ENCODE results near the gene SENP3. TPM values are rescaled to one million over a fixed set of nuclear protein-coding genes. Genes with fewer than 3 reads are reported as not detected.

Gene SENP3
- total and polyA plus RNA-seq, 2 of the 13 experiments (the other 11 are each of a cell fraction or from before 2014, with no cell fraction given), result 55.8 to 75.4 TPM

DNA sequence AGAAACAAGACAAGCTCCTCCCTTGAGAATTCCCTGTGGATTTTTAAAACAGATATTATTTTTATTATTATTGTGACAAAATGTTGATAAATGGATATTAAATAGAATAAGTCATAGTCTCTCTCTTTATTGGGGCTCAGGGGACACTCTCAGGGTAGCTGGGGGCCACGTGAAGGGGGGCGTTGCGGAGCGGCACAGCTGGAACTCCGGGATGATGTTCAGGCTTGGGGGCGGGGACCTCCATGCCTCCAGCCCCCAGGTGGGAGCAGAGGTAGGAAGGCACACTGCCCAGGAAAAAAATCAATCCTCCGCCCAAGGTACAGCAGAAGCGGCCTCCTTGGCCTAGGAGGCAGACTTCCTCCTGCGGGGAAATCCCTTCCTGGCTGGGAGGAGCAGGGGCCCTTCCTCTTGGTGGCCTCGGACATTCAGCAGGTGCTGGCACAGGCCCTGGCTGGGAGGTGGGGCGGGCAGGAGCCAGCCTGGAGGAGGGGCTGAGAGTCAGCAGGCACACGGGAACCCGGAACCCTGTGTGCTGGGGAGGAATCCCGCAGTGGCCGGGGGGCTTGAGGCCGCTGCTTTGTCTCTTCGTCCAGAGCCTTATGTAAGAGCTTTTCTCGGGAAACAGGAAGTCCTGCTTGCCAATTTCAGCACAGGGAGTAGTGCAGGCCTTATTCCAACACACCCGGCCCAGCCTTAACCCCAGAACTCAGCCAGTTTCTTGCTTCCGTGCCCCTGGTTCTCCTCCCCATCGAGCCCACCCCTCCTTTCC is 3.8 kb upstream of the SENP3 start (continued):
- TF ChIP-seq ZBTB38 (CRISPR knock-in tag; IDR thresholded peaks at IDR 0.05) (no peak), ZNF546 (CRISPR knock-in tag; conservative IDR thresholded peaks at IDR 0.05) (no peak), RORA (CRISPR knock-in tag; IDR thresholded peaks at IDR 0.05) (no peak), TERF1 (CRISPR knock-in tag; IDR thresholded peaks at IDR 0.05) (no peak), GTF3A (CRISPR knock-in tag; conservative IDR thresholded peaks at IDR 0.05) (no peak), U2AF2 (IDR thresholded peaks at IDR 0.05; ENCODE audit: low read depth, low read length) (no peak), YEATS2 (CRISPR knock-in tag; IDR thresholded peaks at IDR 0.05; ENCODE audit: borderline replicate concordance) (no peak), ZSCAN29 (CRISPR knock-in tag; conservative IDR thresholded peaks at IDR 0.05) (no peak), KDM5B (CRISPR knock-in tag; IDR thresholded peaks at IDR 0.05; ENCODE audit: borderline replicate concordance) (peak; percentile 56; the same call in 1 of the 2 replicates), NR2F6 (IDR thresholded peaks at IDR 0.05) (no peak), NR2F6 (CRISPR knock-in tag; IDR thresholded peaks at IDR 0.05) (no peak), JUNB (CRISPR knock-in tag; IDR thresholded peaks at IDR 0.05; ENCODE audit: borderline replicate concordance) (no peak), ZNF597 (CRISPR knock-in tag; IDR thresholded peaks at IDR 0.05) (no peak), ATF1 (CRISPR knock-in tag; IDR thresholded peaks at IDR 0.05) (0 out of 2 replicates have a peak, but pooled peaks have one; percentile 12), ZBTB10 (CRISPR knock-in tag; IDR thresholded peaks at IDR 0.05; ENCODE audit: borderline replicate concordance) (no peak)
- TF ChIP-seq, protein P1, sequence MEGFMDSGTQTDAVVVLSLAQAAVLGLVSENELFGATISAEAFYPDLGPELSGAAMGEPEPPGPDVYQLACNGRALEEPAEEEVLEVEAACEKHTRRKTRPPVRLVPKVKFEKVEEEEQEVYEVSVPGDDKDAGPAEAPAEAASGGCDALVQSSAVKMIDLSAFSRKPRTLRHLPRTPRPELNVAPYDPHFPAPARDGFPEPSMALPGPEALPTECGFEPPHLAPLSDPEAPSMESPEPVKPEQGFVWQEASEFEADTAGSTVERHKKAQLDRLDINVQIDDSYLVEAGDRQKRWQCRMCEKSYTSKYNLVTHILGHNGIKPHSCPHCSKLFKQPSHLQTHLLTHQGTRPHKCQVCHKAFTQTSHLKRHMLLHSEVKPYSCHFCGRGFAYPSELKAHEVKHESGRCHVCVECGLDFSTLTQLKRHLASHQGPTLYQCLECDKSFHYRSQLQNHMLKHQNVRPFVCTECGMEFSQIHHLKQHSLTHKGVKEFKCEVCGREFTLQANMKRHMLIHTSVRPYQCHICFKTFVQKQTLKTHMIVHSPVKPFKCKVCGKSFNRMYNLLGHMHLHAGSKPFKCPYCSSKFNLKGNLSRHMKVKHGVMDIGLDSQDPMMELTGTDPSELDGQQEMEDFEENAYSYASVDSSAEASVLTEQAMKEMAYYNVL (CRISPR knock-in tag; IDR thresholded peaks at IDR 0.05; ENCODE audit: borderline replicate concordance), result no peak; the same call in 1 of the 2 replicates
- TF ChIP-seq, protein P2, sequence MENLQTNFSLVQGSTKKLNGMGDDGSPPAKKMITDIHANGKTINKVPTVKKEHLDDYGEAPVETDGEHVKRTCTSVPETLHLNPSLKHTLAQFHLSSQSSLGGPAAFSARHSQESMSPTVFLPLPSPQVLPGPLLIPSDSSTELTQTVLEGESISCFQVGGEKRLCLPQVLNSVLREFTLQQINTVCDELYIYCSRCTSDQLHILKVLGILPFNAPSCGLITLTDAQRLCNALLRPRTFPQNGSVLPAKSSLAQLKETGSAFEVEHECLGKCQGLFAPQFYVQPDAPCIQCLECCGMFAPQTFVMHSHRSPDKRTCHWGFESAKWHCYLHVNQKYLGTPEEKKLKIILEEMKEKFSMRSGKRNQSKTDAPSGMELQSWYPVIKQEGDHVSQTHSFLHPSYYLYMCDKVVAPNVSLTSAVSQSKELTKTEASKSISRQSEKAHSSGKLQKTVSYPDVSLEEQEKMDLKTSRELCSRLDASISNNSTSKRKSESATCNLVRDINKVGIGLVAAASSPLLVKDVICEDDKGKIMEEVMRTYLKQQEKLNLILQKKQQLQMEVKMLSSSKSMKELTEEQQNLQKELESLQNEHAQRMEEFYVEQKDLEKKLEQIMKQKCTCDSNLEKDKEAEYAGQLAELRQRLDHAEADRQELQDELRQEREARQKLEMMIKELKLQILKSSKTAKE (CRISPR knock-in tag; IDR thresholded peaks at IDR 0.05; ENCODE audit: borderline replicate concordance), result peak; percentile 39; the same call in 1 of the 2 replicates
